K562 treated with DMSO at 1 percent for 12 hours (cell line): ENCODE results near the gene TLK2. TPM values are rescaled to one million over a fixed set of nuclear protein-coding genes. Genes with fewer than 3 reads are reported as not detected.

ENCODE experiments used
- total RNA-seq: library from RNA; unstranded; fragments of 300-600 nt; gene quantifications from 2 replicates; pipeline ENCODE4 v1.2.3, GENCODE V29; 2022; ENCODE audit not compliant: insufficient read depth

Gene TLK2
- total RNA-seq = 12.6 and 32.3 TPM in 2 replicates

GRCh38 chr17:62478424-62478879 is at the start of gene TLK2:
Gene TLK2, plus strand, starts transcription at chr17:62478825. Its CDS starts 2,301 bp downstream, at chr17:62481126.

GRCh38 chr17:62627219-62627903 is 148.7 kb downstream of the TLK2 start, which contains the start of gene MRC2:
Gene MRC2, plus strand, starts transcription at chr17:62627670. Its CDS starts 133 bp downstream, at chr17:62627803.

Other genes starting within 250 kb of the TLK2 start
- not detected in 2 replicates for gene EFCAB3, start 98.3 kb upstream of the TLK2 start, total RNA-seq
- 10.9 and 17.8 TPM in 2 replicates for gene METTL2A, start 54.9 kb upstream of the TLK2 start, total RNA-seq
- 14.7 and 17.2 TPM in 2 replicates for gene MRC2, start 148.8 kb downstream of the TLK2 start, total RNA-seq